GM13977 (cell line): Measurements from ENCODE around the gene KCP.

ENCODE experiments used
- DNase-seq: peaks from one replicate; pipeline ENCODE4 v3.0.0; 2012; ENCODE audit warnings: low spot score
- CTCF ChIP-seq: IDR thresholded peaks from 2 replicates; pipeline ENCODE4 v1.5.1; 2012; ENCODE audit warnings: mild to moderate bottlenecking, control low read depth; ENCODE audit not compliant: insufficient read depth; ENCODE audit errors: extremely low read depth, missing control alignments
- in situ Hi-C: fragments of 300-500 bp; cut with MboI; formaldehyde crosslinking; loops from one replicate; pipeline ENCODE4 v1.12.0; 2022; ENCODE audit warnings: low sequenced_read_pairs, low pct_unique_long_range_greater_than_20kb, mixed read lengths, inconsistent platforms; ENCODE audit not compliant: unreplicated experiment

KCP gene

GRCh38 chr7:128855559-128855958, 55.0 kb downstream of the KCP start:
- DNase-seq: no peak
- in situ Hi-C loops: no loop called here
- TF ChIP-seq CTCF: no peak

GRCh38 chr7:128854396-128854795, 56.1 kb downstream of the KCP start:
- no peak for TF ChIP-seq CTCF
- in situ Hi-C loops: no loop called here
- DNase-seq: no peak

GRCh38 chr7:128853799-128854198, 56.7 kb downstream of the KCP start:
- in situ Hi-C loops: no loop called here
- DNase-seq: no peak
- TF ChIP-seq CTCF: no peak

GRCh38 chr7:128852537-128853254, 57.8 kb downstream of the KCP start:
- no peak for TF ChIP-seq CTCF
- no peak for DNase-seq
- in situ Hi-C loops: no loop called here

- in situ Hi-C loops: no loop called here
- no peak for TF ChIP-seq CTCF
- DNase-seq: no peak
These were observed 60.6 kb downstream of the KCP start for GRCh38 chr7:128849804-128850490.

- no peak for TF ChIP-seq CTCF
- in situ Hi-C loops: no loop called here
- no peak for DNase-seq
These were observed 61.4 kb downstream of the KCP start for GRCh38 chr7:128849156-128849515.
